GM23338 (cell line): ENCODE measurements around the gene ULK4. TPM values are rescaled to one million over a fixed set of nuclear protein-coding genes. Genes with fewer than 3 reads are reported as not detected.

ENCODE experiments used
- ATAC-seq: fragments of 200-7000 bp; cut with Tn5 transposase; 3 replicates; pipeline ENCODE4 v1.9.1; 2020
- DNase-seq: peaks from one replicate; pipeline ENCODE4 v3.0.0-alpha.2; 2015; ENCODE audit warnings: low spot score
- H2AFZ ChIP-seq: fragments of 200-600 bp; sonication (generic); 2 replicates; pipeline ENCODE4 v1.8.0; 2016; ENCODE audit warnings: antibody characterized with exemption, mild to moderate bottlenecking, moderate library complexity
- H3F3A ChIP-seq: fragments of 200-600 bp; sonication (generic); replicated peaks from 2 replicates; pipeline ENCODE4 v1.8.0; 2017; ENCODE audit warnings: antibody characterized with exemption, mixed run types, low read depth
- H3K27ac ChIP-seq: fragments of 200-600 bp; sonication (generic); 2 replicates; pipeline ENCODE4 v1.6.1; 2016; ENCODE audit warnings: low read depth
- H3K27me3 ChIP-seq: fragments of 200-600 bp; sonication (generic); 2 replicates; pipeline ENCODE4 v1.8.0; 2016; ENCODE audit warnings: mild to moderate bottlenecking, mixed run types, moderate library complexity; ENCODE audit not compliant: insufficient read depth
- H3K36me3 ChIP-seq: fragments of 200-600 bp; sonication (generic); 2 replicates; pipeline ENCODE4 v1.8.0; 2016; ENCODE audit warnings: mild to moderate bottlenecking; ENCODE audit not compliant: insufficient read depth
- H3K4me1 ChIP-seq: fragments of 200-600 bp; sonication (generic); 2 replicates; pipeline ENCODE4 v1.8.0; 2016; ENCODE audit warnings: mild to moderate bottlenecking, moderate library complexity; ENCODE audit not compliant: insufficient read depth
- H3K4me2 ChIP-seq: fragments of 200-600 bp; sonication (generic); 2 replicates; pipeline ENCODE4 v1.7.1; 2017; ENCODE audit warnings: mixed run types
- H3K4me3 ChIP-seq: fragments of 200-600 bp; sonication (generic); 2 replicates; pipeline ENCODE4 v1.6.1; 2016; ENCODE audit warnings: mixed run types
- H3K79me2 ChIP-seq: fragments of 200-600 bp; sonication (generic); replicated peaks from 2 replicates; pipeline ENCODE4 v1.8.0; 2017; ENCODE audit warnings: mild to moderate bottlenecking; ENCODE audit not compliant: insufficient read depth
- H3K9me2 ChIP-seq: fragments of 200-600 bp; sonication (generic); 2 replicates; pipeline ENCODE4 v1.8.0; 2017; ENCODE audit not compliant: insufficient read depth
- H4K20me1 ChIP-seq: fragments of 200-600 bp; sonication (generic); replicated peaks from 2 replicates; pipeline ENCODE4 v1.8.0; 2017; ENCODE audit warnings: mild to moderate bottlenecking; ENCODE audit not compliant: insufficient read depth
- H3K27ac Mint-ChIP-seq: 2 replicates; pipeline ENCODE4 v1.8.0; 2020; ENCODE audit warnings: inconsistent platforms, mild to moderate bottlenecking, moderate library complexity, mixed read lengths
- H3K27me3 Mint-ChIP-seq: 3 replicates; pipeline ENCODE4 v1.8.0; 2022; ENCODE audit warnings: low read depth, mild to moderate bottlenecking, moderate library complexity, mixed read lengths, inconsistent platforms; ENCODE audit not compliant: insufficient read depth, poor library complexity
- H3K36me3 Mint-ChIP-seq: 3 replicates; pipeline ENCODE4 v1.8.0; 2021; ENCODE audit warnings: low read depth, mild to moderate bottlenecking, inconsistent platforms, moderate library complexity, mixed read lengths
- H3K4me1 Mint-ChIP-seq: 3 replicates; pipeline ENCODE4 v1.8.0; 2020; ENCODE audit warnings: mild to moderate bottlenecking, inconsistent platforms, mixed read lengths
- H3K4me3 Mint-ChIP-seq: 3 replicates; pipeline ENCODE4 v1.8.0; 2021; ENCODE audit warnings: moderate library complexity, mild to moderate bottlenecking, inconsistent platforms, mixed read lengths
- H3K9me3 Mint-ChIP-seq: 3 replicates; pipeline ENCODE4 v1.8.0; 2020; ENCODE audit warnings: moderate library complexity, mild to moderate bottlenecking, inconsistent platforms, mixed read lengths
- CREB1 ChIP-seq: fragments of 250-450 bp; sonication (Bioruptor Pico); IDR thresholded peaks from 2 replicates; pipeline ENCODE4 v1.5.0; 2020; ENCODE audit warnings: low read depth, mild to moderate bottlenecking, moderate library complexity
- CTCF ChIP-seq, 2 experiments: fragments of 200-600 bp in 1 of 2; sonication (generic) in 1 of 2; conservative IDR thresholded peaks; 2 replicates each; pipeline versions ENCODE4 v1.5.1 to v1.6.1; 2016 to 2017; ENCODE audit warnings: antibody characterized with exemption in 2 of 2, low read depth in 2 of 2, mild to moderate bottlenecking in 2 of 2, moderate library complexity in 1 of 2
- ETS1 ChIP-seq: IDR thresholded peaks from 2 replicates; pipeline ENCODE4 v1.6.1; 2016; ENCODE audit warnings: antibody characterized with exemption
- EZH2 ChIP-seq: fragments of 200-600 bp; sonication (generic); IDR thresholded peaks from one replicate; pipeline ENCODE4 v1.8.0; 2017; ENCODE audit warnings: antibody characterized with exemption, mild to moderate bottlenecking, low read depth; ENCODE audit not compliant: unreplicated experiment
- EZH2phosphoT487 ChIP-seq: fragments of 200-600 bp; sonication (generic); IDR thresholded peaks from one replicate; pipeline ENCODE4 v1.8.1; 2018; ENCODE audit warnings: antibody characterized with exemption; ENCODE audit not compliant: unreplicated experiment
- JUNB ChIP-seq: IDR thresholded peaks from one replicate; pipeline ENCODE4 v1.6.1; 2016; ENCODE audit warnings: antibody characterized with exemption; ENCODE audit not compliant: unreplicated experiment
- NANOG ChIP-seq: IDR thresholded peaks from 2 replicates; pipeline ENCODE4 v1.6.1; 2016; ENCODE audit warnings: antibody characterized with exemption, borderline replicate concordance
- POLR2AphosphoS5 ChIP-seq: IDR thresholded peaks from 2 replicates; pipeline ENCODE4 v1.6.1; 2016; ENCODE audit warnings: antibody characterized with exemption, low read depth
- STAT1 ChIP-seq: IDR thresholded peaks from one replicate; pipeline ENCODE4 v1.6.1; 2016; ENCODE audit warnings: antibody characterized with exemption; ENCODE audit not compliant: unreplicated experiment
- ZNF114 ChIP-seq: fragments of 250-450 bp; sonication (Bioruptor Pico); IDR thresholded peaks from 2 replicates; pipeline ENCODE4 v1.5.0; 2020; ENCODE audit warnings: mild to moderate bottlenecking, moderate library complexity
- ZNF331 ChIP-seq: fragments of 250-450 bp; sonication (Bioruptor Pico); IDR thresholded peaks from 2 replicates; pipeline ENCODE4 v1.5.0; 2020; ENCODE audit warnings: low read depth, mild to moderate bottlenecking, moderate library complexity
- polyA plus RNA-seq: library from polyadenylated mRNA; unstranded; fragments of >200 nt; fragmentation: Nextera tagmentation; extraction: Ambion mirVana; gene quantifications from 2 replicates; pipeline ENCODE4 v1.2.1, GENCODE V29; 2016
- total RNA-seq: library from RNA; depleted of rRNA; stranded (reverse); fragments of >200 nt; shearing (Covaris generic); gene quantifications from 2 replicates; pipeline ENCODE4 v1.2.3, GENCODE V29; 2014
- TF ChIP-seq, protein P1 (sequence below): IDR thresholded peaks from one replicate; pipeline ENCODE4 v1.6.1; 2018; ENCODE audit warnings: antibody characterized with exemption; ENCODE audit not compliant: unreplicated experiment
- TF ChIP-seq, protein P2 (sequence below): fragments of 250-450 bp; sonication (Bioruptor Pico); IDR thresholded peaks from 2 replicates; pipeline ENCODE4 v1.5.0; 2020; ENCODE audit warnings: mild to moderate bottlenecking, moderate library complexity

Gene ULK4
- total and polyA plus RNA-seq, 2 experiments from 2014 or later = 20.8 to 41.4 TPM

GRCh38 chr3:41751597-41751996, 210.3 kb downstream of the ULK4 start:
- TF ChIP-seq JUNB (no peak), ETS1 (no peak), CREB1 (no peak), NANOG (no peak), POLR2AphosphoS5 (no peak), CTCF (conservative IDR thresholded peaks at IDR 0.05; ENCODE audit: low read depth in 2 of 2) (no peak), ZNF331 (CRISPR knock-in tag) (no peak), EZH2 (no peak), EZH2phosphoT487 (no peak), ZNF114 (CRISPR knock-in tag) (no peak), STAT1 (no peak)
- TF ChIP-seq, protein P1, sequence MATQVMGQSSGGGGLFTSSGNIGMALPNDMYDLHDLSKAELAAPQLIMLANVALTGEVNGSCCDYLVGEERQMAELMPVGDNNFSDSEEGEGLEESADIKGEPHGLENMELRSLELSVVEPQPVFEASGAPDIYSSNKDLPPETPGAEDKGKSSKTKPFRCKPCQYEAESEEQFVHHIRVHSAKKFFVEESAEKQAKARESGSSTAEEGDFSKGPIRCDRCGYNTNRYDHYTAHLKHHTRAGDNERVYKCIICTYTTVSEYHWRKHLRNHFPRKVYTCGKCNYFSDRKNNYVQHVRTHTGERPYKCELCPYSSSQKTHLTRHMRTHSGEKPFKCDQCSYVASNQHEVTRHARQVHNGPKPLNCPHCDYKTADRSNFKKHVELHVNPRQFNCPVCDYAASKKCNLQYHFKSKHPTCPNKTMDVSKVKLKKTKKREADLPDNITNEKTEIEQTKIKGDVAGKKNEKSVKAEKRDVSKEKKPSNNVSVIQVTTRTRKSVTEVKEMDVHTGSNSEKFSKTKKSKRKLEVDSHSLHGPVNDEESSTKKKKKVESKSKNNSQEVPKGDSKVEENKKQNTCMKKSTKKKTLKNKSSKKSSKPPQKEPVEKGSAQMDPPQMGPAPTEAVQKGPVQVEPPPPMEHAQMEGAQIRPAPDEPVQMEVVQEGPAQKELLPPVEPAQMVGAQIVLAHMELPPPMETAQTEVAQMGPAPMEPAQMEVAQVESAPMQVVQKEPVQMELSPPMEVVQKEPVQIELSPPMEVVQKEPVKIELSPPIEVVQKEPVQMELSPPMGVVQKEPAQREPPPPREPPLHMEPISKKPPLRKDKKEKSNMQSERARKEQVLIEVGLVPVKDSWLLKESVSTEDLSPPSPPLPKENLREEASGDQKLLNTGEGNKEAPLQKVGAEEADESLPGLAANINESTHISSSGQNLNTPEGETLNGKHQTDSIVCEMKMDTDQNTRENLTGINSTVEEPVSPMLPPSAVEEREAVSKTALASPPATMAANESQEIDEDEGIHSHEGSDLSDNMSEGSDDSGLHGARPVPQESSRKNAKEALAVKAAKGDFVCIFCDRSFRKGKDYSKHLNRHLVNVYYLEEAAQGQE = no peak
- TF ChIP-seq, protein P2, sequence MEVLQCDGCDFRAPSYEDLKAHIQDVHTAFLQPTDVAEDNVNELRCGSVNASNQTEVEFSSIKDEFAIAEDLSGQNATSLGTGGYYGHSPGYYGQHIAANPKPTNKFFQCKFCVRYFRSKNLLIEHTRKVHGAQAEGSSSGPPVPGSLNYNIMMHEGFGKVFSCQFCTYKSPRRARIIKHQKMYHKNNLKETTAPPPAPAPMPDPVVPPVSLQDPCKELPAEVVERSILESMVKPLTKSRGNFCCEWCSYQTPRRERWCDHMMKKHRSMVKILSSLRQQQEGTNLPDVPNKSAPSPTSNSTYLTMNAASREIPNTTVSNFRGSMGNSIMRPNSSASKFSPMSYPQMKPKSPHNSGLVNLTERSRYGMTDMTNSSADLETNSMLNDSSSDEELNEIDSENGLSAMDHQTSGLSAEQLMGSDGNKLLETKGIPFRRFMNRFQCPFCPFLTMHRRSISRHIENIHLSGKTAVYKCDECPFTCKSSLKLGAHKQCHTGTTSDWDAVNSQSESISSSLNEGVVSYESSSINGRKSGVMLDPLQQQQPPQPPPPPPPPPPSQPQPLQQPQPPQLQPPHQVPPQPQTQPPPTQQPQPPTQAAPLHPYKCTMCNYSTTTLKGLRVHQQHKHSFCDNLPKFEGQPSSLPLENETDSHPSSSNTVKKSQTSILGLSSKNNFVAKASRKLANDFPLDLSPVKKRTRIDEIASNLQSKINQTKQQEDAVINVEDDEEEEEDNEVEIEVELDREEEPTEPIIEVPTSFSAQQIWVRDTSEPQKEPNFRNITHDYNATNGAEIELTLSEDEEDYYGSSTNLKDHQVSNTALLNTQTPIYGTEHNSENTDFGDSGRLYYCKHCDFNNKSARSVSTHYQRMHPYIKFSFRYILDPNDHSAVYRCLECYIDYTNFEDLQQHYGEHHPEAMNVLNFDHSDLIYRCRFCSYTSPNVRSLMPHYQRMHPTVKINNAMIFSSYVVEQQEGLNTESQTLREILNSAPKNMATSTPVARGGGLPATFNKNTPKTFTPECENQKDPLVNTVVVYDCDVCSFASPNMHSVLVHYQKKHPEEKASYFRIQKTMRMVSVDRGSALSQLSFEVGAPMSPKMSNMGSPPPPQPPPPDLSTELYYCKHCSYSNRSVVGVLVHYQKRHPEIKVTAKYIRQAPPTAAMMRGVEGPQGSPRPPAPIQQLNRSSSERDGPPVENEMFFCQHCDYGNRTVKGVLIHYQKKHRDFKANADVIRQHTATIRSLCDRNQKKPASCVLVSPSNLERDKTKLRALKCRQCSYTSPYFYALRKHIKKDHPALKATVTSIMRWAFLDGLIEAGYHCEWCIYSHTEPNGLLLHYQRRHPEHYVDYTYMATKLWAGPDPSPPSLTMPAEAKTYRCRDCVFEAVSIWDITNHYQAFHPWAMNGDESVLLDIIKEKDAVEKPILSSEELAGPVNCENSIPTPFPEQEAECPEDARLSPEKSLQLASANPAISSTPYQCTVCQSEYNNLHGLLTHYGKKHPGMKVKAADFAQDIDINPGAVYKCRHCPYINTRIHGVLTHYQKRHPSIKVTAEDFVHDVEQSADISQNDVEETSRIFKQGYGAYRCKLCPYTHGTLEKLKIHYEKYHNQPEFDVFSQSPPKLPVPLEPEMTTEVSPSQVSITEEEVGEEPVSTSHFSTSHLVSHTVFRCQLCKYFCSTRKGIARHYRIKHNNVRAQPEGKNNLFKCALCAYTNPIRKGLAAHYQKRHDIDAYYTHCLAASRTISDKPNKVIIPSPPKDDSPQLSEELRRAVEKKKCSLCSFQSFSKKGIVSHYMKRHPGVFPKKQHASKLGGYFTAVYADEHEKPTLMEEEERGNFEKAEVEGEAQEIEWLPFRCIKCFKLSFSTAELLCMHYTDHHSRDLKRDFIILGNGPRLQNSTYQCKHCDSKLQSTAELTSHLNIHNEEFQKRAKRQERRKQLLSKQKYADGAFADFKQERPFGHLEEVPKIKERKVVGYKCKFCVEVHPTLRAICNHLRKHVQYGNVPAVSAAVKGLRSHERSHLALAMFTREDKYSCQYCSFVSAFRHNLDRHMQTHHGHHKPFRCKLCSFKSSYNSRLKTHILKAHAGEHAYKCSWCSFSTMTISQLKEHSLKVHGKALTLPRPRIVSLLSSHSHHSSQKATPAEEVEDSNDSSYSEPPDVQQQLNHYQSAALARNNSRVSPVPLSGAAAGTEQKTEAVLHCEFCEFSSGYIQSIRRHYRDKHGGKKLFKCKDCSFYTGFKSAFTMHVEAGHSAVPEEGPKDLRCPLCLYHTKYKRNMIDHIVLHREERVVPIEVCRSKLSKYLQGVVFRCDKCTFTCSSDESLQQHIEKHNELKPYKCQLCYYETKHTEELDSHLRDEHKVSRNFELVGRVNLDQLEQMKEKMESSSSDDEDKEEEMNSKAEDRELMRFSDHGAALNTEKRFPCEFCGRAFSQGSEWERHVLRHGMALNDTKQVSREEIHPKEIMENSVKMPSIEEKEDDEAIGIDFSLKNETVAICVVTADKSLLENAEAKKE (CRISPR knock-in tag) = no peak
- H3K4me3 Mint-ChIP-seq = no peak overlapping the region
- H3K79me2 ChIP-seq = no peaks in the 10 kb centered on the region

More at GRCh38 chr3:41751597-41751996, 210.3 kb downstream of the ULK4 start:
- ATAC-seq (no peak), DNase-seq (no peak)
- Mint-ChIP-seq H3K27me3 (no peaks in the 10 kb centered on the region), H3K27ac (no peak overlapping the region), H3K36me3 (peaks cover 6% of the 10 kb centered on the region; the same call in 1 of the 3 replicates), H3K9me3 (no peaks in the 10 kb centered on the region), H3K4me1 (no peaks in the 10 kb centered on the region; the same call in 2 of the 3 replicates)
- H3K27me3 ChIP-seq = no peaks in the 10 kb centered on the region
- no peaks in the 10 kb centered on the region for H3K9me2 ChIP-seq
- H3K4me3 ChIP-seq = no peak overlapping the region
- no peak overlapping the region for H2AFZ ChIP-seq
- no peaks in the 10 kb centered on the region for H3K4me1 ChIP-seq
- no peaks in the 10 kb centered on the region for H4K20me1 ChIP-seq
- no peak overlapping the region for H3K4me2 ChIP-seq
- no peak overlapping the region for H3K27ac ChIP-seq
- H3F3A ChIP-seq = no peaks in the 10 kb centered on the region
- H3K36me3 ChIP-seq = no peaks in the 10 kb centered on the region
